ENCODE data around the gene FAM53B.

The FAM53B gene

GRCh38 chr10:124741922-124742412 lies 2.2 kb downstream of the FAM53B start:
- peak in 1 of 2 experiments; percentile 59 for DNase-seq

GRCh38 chr10:124741281-124741921 lies 2.8 kb downstream of the FAM53B start:
- DNase-seq: peak; percentile 29 to 79

- no peak for DNase-seq
These were observed 3.6 kb downstream of the FAM53B start for GRCh38 chr10:124740369-124741280.

GRCh38 chr10:124739986-124740368 lies 4.2 kb downstream of the FAM53B start:
- no peak for DNase-seq

GRCh38 chr10:124739119-124739921 lies 4.9 kb downstream of the FAM53B start:
- no peak for DNase-seq

GRCh38 chr10:124738441-124738840 lies 5.7 kb downstream of the FAM53B start:
- no peak for DNase-seq

GRCh38 chr10:124737708-124738107 lies 6.5 kb downstream of the FAM53B start:
- no peak for DNase-seq

- no peak for DNase-seq
These were observed 7.0 kb downstream of the FAM53B start for GRCh38 chr10:124737221-124737620.

GRCh38 chr10:124736491-124737136 lies 7.6 kb downstream of the FAM53B start:
- no peak for DNase-seq

GRCh38 chr10:124735491-124736286 lies 8.5 kb downstream of the FAM53B start:
- no peak for DNase-seq

- no peak for DNase-seq
These were observed 9.6 kb downstream of the FAM53B start for GRCh38 chr10:124734311-124735166.

GRCh38 chr10:124733571-124734245 lies 10.5 kb downstream of the FAM53B start:
- no peak for DNase-seq

- no peak for DNase-seq
These were observed 11.1 kb downstream of the FAM53B start for GRCh38 chr10:124732931-124733570.

GRCh38 chr10:124731551-124731950 lies 12.6 kb downstream of the FAM53B start:
- DNase-seq: no peak

GRCh38 chr10:124730790-124731189 lies 13.4 kb downstream of the FAM53B start:
- no peak for DNase-seq

- DNase-seq: no peak
These were observed 15.1 kb downstream of the FAM53B start for GRCh38 chr10:124728830-124729661.

- DNase-seq: no peak
These were observed 15.9 kb downstream of the FAM53B start for GRCh38 chr10:124728071-124728829.

All from NCI-H526 (cell line).